Neural cell (in vitro differentiated cells): ENCODE measurements around the gene ADISSP. TPM values are rescaled to one million over a fixed set of nuclear protein-coding genes. Genes with fewer than 3 reads are reported as not detected.

Source experiments
- H2AFZ ChIP-seq: fragments of 200-600, 300-800 bp; sonication (generic), shearing (Covaris generic); 2 replicates; pipeline ENCODE4 v1.6.0; 2014; ENCODE audit warnings: low read depth, mild to moderate bottlenecking, antibody characterized with exemption, low read length, moderate library complexity
- H3F3A ChIP-seq: fragments of 200-600 bp; shearing (Covaris generic); 2 replicates; pipeline ENCODE4 v1.6.1; 2016; ENCODE audit warnings: mild to moderate bottlenecking, moderate library complexity, mixed read lengths, antibody characterized with exemption, low read length; ENCODE audit not compliant: insufficient read depth, poor library complexity, severe bottlenecking
- H3K27ac ChIP-seq: fragments of 200-600, 300-800 bp; sonication (generic), shearing (Covaris generic); 2 replicates; pipeline ENCODE4 v1.5.1; 2014; ENCODE audit warnings: mild to moderate bottlenecking, low read length, moderate library complexity
- H3K27me3 ChIP-seq: fragments of 300-800, 200-600 bp; sonication (generic), shearing (Covaris generic); 2 replicates; pipeline ENCODE4 v1.6.0; 2014; ENCODE audit warnings: mild to moderate bottlenecking, low read depth, low read length, moderate library complexity; ENCODE audit not compliant: insufficient read depth
- H3K36me3 ChIP-seq: fragments of 300-800, 200-600 bp; sonication (generic), shearing (Covaris generic); 2 replicates; pipeline ENCODE4 v1.5.1; 2014; ENCODE audit warnings: mild to moderate bottlenecking, antibody characterized with exemption, low read length, moderate library complexity; ENCODE audit not compliant: insufficient read depth
- H3K4me2 ChIP-seq: fragments of 300-800, 200-600 bp; sonication (generic), shearing (Covaris generic); 2 replicates; pipeline ENCODE4 v1.6.0; 2014; ENCODE audit warnings: mild to moderate bottlenecking, low read length
- H3K4me3 ChIP-seq: fragments of 300-800, 200-600 bp; sonication (generic), shearing (Covaris generic); 2 replicates; pipeline ENCODE4 v1.5.1; 2014; ENCODE audit warnings: mild to moderate bottlenecking, low read length, moderate library complexity
- H3K79me2 ChIP-seq: fragments of 200-600 bp; shearing (Covaris generic); replicated peaks from 2 replicates; pipeline ENCODE4 v1.6.0; 2014; ENCODE audit warnings: mild to moderate bottlenecking, low read length, moderate library complexity; ENCODE audit not compliant: insufficient read depth
- H3K9ac ChIP-seq: fragments of 300-800, 200-600 bp; sonication (generic), shearing (Covaris generic); 2 replicates; pipeline ENCODE4 v1.6.1; 2016; ENCODE audit warnings: mild to moderate bottlenecking, low read length, mixed read lengths
- H3K9me2 ChIP-seq: fragments of 200-600 bp; shearing (Covaris generic); 2 replicates; pipeline ENCODE4 v1.6.1; 2016; ENCODE audit warnings: mild to moderate bottlenecking, low read length, mixed read lengths; ENCODE audit not compliant: insufficient read depth
- H3K9me3 ChIP-seq: fragments of 200-600, 300-800 bp; sonication (generic), shearing (Covaris generic); 2 replicates; pipeline ENCODE4 v1.6.1; 2016; ENCODE audit warnings: mild to moderate bottlenecking, mixed run types, low read length, moderate library complexity, mixed read lengths
- H4K20me1 ChIP-seq: fragments of 200-600 bp; shearing (Covaris generic); 2 replicates; pipeline ENCODE4 v1.6.1; 2016; ENCODE audit warnings: mild to moderate bottlenecking, mixed run types; ENCODE audit not compliant: insufficient read depth
- EP300 ChIP-seq: fragments of 450-650 bp; conservative IDR thresholded peaks from 2 replicates; pipeline ENCODE4 v1.6.1; 2014; ENCODE audit warnings: antibody characterized with exemption, mild to moderate bottlenecking, moderate library complexity; ENCODE audit not compliant: poor library complexity, severe bottlenecking
- EZH2 ChIP-seq: fragments of 200-600, 300-800 bp; shearing (Covaris generic), sonication (generic); IDR thresholded peaks from 2 replicates; pipeline ENCODE4 v1.6.1; 2014; ENCODE audit warnings: antibody characterized with exemption, low read length, borderline replicate concordance, mild to moderate bottlenecking; ENCODE audit not compliant: insufficient read depth, poor library complexity, severe bottlenecking
- MXI1 ChIP-seq: fragments of 450-650 bp; conservative IDR thresholded peaks from 2 replicates; pipeline ENCODE4 v1.6.1; 2014; ENCODE audit warnings: antibody characterized with exemption, mild to moderate bottlenecking; ENCODE audit not compliant: poor library complexity, severe bottlenecking
- POLR2AphosphoS5 ChIP-seq: IDR thresholded peaks from 2 replicates; pipeline ENCODE4 v1.6.1; 2012
- RAD21 ChIP-seq: fragments of 450-650 bp; conservative IDR thresholded peaks from 2 replicates; pipeline ENCODE4 v1.6.1; 2014; ENCODE audit warnings: antibody characterized with exemption, mild to moderate bottlenecking, moderate library complexity
- SMC3 ChIP-seq: fragments of 450-650 bp; conservative IDR thresholded peaks from 2 replicates; pipeline ENCODE4 v1.6.1; 2014; ENCODE audit warnings: antibody characterized with exemption, mild to moderate bottlenecking, moderate library complexity; ENCODE audit not compliant: poor library complexity
- TAF1 ChIP-seq: IDR thresholded peaks from 2 replicates; pipeline ENCODE4 v1.6.1; 2012; ENCODE audit warnings: low read depth
- polyA plus RNA-seq: library from polyadenylated mRNA; depleted of rRNA; stranded (reverse); fragments of >200 nt; gene quantifications from 2 replicates; pipeline ENCODE4 v1.2.3, GENCODE V29; 2014
- TF ChIP-seq, protein P1 (sequence below): IDR thresholded peaks from 2 replicates; pipeline ENCODE4 v1.6.1; 2012; ENCODE audit warnings: borderline replicate concordance
- TF ChIP-seq, protein P2 (sequence below): fragments of 450-650 bp; IDR thresholded peaks from 2 replicates; pipeline ENCODE4 v1.5.1; 2014; ENCODE audit warnings: antibody characterized with exemption, mild to moderate bottlenecking, moderate library complexity; ENCODE audit not compliant: poor library complexity, severe bottlenecking

The ADISSP gene
- polyA plus RNA-seq, 1 donor from 2014 or later: 39.8 TPM

DNA sequence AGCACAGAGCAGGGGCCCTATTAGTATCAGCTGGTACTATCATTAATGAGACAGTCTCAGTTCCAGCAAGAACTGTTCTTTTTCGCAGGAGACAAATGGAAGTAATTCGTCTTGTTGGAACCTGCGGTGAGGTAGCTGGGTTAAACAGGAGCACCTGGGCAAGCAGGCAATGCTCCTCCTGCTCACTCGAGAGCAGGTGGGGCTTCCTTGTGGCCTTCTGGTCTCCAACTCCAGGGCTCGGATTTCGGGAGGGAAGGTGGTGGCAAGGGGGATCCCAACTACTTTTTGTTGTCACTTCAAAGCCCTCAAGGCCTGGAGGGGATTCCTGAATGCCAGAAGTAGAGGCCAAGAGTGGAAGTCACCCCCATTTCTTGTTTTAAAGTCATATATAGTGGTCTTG, 15.0 kb upstream of the ADISSP start:
- H3K4me2 ChIP-seq: no peak overlapping the region
- H3K27ac ChIP-seq: no peak overlapping the region
- H3K79me2 ChIP-seq: peaks cover 10% of the 10 kb centered on the region
- no peaks in the 10 kb centered on the region for H3K9me3 ChIP-seq
- H3K27me3 ChIP-seq: peaks cover 16% of the 10 kb centered on the region
- H3K9me2 ChIP-seq: no peaks in the 10 kb centered on the region
- no peak overlapping the region for H2AFZ ChIP-seq
- no peak for TF ChIP-seq TAF1
- TF ChIP-seq, protein P1, sequence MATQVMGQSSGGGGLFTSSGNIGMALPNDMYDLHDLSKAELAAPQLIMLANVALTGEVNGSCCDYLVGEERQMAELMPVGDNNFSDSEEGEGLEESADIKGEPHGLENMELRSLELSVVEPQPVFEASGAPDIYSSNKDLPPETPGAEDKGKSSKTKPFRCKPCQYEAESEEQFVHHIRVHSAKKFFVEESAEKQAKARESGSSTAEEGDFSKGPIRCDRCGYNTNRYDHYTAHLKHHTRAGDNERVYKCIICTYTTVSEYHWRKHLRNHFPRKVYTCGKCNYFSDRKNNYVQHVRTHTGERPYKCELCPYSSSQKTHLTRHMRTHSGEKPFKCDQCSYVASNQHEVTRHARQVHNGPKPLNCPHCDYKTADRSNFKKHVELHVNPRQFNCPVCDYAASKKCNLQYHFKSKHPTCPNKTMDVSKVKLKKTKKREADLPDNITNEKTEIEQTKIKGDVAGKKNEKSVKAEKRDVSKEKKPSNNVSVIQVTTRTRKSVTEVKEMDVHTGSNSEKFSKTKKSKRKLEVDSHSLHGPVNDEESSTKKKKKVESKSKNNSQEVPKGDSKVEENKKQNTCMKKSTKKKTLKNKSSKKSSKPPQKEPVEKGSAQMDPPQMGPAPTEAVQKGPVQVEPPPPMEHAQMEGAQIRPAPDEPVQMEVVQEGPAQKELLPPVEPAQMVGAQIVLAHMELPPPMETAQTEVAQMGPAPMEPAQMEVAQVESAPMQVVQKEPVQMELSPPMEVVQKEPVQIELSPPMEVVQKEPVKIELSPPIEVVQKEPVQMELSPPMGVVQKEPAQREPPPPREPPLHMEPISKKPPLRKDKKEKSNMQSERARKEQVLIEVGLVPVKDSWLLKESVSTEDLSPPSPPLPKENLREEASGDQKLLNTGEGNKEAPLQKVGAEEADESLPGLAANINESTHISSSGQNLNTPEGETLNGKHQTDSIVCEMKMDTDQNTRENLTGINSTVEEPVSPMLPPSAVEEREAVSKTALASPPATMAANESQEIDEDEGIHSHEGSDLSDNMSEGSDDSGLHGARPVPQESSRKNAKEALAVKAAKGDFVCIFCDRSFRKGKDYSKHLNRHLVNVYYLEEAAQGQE: no peak
- no peak for TF ChIP-seq EZH2
- H3K36me3 ChIP-seq: no peaks in the 10 kb centered on the region
- H4K20me1 ChIP-seq: no peaks in the 10 kb centered on the region
- H3K4me3 ChIP-seq: no peak overlapping the region
- no peaks in the 10 kb centered on the region for H3F3A ChIP-seq
- no peak overlapping the region for H3K9ac ChIP-seq

DNA sequence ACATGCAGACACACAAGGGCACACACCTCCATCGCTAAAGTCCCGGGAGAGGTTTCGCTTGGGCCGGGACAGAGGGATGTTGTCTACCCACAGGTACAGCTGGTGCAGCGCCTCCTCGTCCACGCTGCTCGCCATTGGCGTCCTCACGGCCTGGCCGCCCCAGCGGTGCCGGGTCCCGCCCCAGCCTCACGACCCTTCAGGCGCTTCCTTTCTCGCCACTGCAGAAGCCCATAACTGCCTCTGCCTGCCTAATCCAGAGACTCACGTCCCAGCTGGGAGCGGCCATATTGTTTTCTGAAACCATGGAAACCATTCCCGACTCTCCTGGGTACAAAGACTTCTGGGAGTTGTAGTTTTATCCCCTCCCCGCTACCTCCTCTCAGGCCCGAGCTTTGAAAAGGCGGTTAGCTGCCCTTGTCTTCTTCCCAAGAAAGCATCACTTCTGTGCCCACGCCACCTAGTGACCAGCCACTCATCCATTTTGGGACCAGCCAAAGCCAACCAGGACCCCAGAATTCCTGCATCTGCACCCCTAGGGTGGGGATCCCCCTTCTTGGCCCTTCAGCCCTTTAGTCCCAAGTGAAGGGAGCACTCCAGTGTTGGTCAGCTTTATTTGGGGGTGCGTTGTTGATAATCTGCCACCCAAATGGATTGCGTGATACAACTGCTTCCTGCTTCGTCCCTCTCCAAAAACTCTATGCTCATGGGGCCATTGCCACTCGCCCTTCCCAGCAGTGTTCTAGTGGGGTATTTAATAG, 13.8 kb upstream of the ADISSP start, which contains the start of gene SPEF1:
SPEF1 (minus strand) TSS at position 296 of the 758 bp plus-strand sequence; CDS start at position 135, 161 bp downstream.
- Histone ChIP-seq H3K27ac (peak within 1 kb of the TSS; percentile 0), H3K9ac (no peak within 1 kb of the TSS), H2AFZ (no peak within 1 kb of the TSS), H3K9me3 (no peaks in the 10 kb centered on the region), H3F3A (no peaks in the 10 kb centered on the region), H3K4me3 (peak within 1 kb of the TSS; percentile 67), H3K9me2 (no peaks in the 10 kb centered on the region), H4K20me1 (no peaks in the 10 kb centered on the region), H3K27me3 (peaks cover 28% of the 10 kb centered on the region), H3K4me2 (peak within 1 kb of the TSS; percentile 67), H3K36me3 (no peaks in the 10 kb centered on the region), H3K79me2 (peaks cover 10% of the 10 kb centered on the region)
- peak; percentile 60 for TF ChIP-seq SMC3
- TF ChIP-seq, protein P1: no peak
- no peak for TF ChIP-seq EZH2
- peak; percentile 35 for TF ChIP-seq RAD21
- TF ChIP-seq POLR2AphosphoS5: no peak
- no peak for TF ChIP-seq EP300
- TF ChIP-seq MXI1: peak; percentile 97
- TF ChIP-seq TAF1: no peak
- TF ChIP-seq, protein P2, sequence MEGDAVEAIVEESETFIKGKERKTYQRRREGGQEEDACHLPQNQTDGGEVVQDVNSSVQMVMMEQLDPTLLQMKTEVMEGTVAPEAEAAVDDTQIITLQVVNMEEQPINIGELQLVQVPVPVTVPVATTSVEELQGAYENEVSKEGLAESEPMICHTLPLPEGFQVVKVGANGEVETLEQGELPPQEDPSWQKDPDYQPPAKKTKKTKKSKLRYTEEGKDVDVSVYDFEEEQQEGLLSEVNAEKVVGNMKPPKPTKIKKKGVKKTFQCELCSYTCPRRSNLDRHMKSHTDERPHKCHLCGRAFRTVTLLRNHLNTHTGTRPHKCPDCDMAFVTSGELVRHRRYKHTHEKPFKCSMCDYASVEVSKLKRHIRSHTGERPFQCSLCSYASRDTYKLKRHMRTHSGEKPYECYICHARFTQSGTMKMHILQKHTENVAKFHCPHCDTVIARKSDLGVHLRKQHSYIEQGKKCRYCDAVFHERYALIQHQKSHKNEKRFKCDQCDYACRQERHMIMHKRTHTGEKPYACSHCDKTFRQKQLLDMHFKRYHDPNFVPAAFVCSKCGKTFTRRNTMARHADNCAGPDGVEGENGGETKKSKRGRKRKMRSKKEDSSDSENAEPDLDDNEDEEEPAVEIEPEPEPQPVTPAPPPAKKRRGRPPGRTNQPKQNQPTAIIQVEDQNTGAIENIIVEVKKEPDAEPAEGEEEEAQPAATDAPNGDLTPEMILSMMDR: peak; percentile 51
